ENCODE data around the gene MYCBP2.

Gene MYCBP2

GRCh38 chr13:77095288-77095687 lies 231.6 kb downstream of the MYCBP2 start:
- no peak for DNase-seq

GRCh38 chr13:77094773-77095172 lies 232.1 kb downstream of the MYCBP2 start:
- no peak for DNase-seq

GRCh38 chr13:77093735-77094134 lies 233.2 kb downstream of the MYCBP2 start:
- DNase-seq, result no peak

- DNase-seq, result peak in 2 of 51 donors; percentile 1 to 5
Measured at GRCh38 chr13:77084755-77085154, 242.1 kb downstream of the MYCBP2 start.

GRCh38 chr13:77079902-77080413 lies 246.9 kb downstream of the MYCBP2 start:
- no peak for DNase-seq

- DNase-seq, result no peak
Measured at GRCh38 chr13:77067519-77067918, 259.4 kb downstream of the MYCBP2 start.

- peak in 1 of 51 donors; percentile 15 for DNase-seq
Measured at GRCh38 chr13:77065461-77066147, 261.3 kb downstream of the MYCBP2 start.

GRCh38 chr13:77062097-77062496 lies 264.8 kb downstream of the MYCBP2 start:
- no peak for DNase-seq

GRCh38 chr13:77061362-77061761 lies 265.5 kb downstream of the MYCBP2 start:
- DNase-seq, result no peak

GRCh38 chr13:77056886-77057285 lies 270.0 kb downstream of the MYCBP2 start:
- DNase-seq, result no peak

- DNase-seq, result no peak
Measured at GRCh38 chr13:77056382-77056781, 270.5 kb downstream of the MYCBP2 start.

GRCh38 chr13:77055158-77055557 lies 271.7 kb downstream of the MYCBP2 start:
- no peak for DNase-seq

- DNase-seq, result no peak
Measured at GRCh38 chr13:77053192-77053591, 273.7 kb downstream of the MYCBP2 start.

GRCh38 chr13:77048681-77049080 lies 278.2 kb downstream of the MYCBP2 start:
- DNase-seq, result no peak

GRCh38 chr13:77047649-77048343 lies 279.1 kb downstream of the MYCBP2 start:
- no peak for DNase-seq

- no peak for DNase-seq
Measured at GRCh38 chr13:77042566-77043177, 284.2 kb downstream of the MYCBP2 start.

GRCh38 chr13:77040835-77041234 lies 286.1 kb downstream of the MYCBP2 start:
- no peak for DNase-seq

- no peak for DNase-seq
Measured at GRCh38 chr13:77040076-77040475, 286.8 kb downstream of the MYCBP2 start.

- DNase-seq, result no peak
Measured at GRCh38 chr13:77038907-77039480, 287.9 kb downstream of the MYCBP2 start.

- peak in 9 of 51 donors; percentile 8 to 47 (median 17) for DNase-seq
Measured at GRCh38 chr13:77036279-77036678, 290.6 kb downstream of the MYCBP2 start.

GRCh38 chr13:77034881-77035280 lies 292.0 kb downstream of the MYCBP2 start:
- DNase-seq, result no peak

- DNase-seq, result no peak
Measured at GRCh38 chr13:77033717-77034302, 293.1 kb downstream of the MYCBP2 start.
